NB4 (cell line): ENCODE results near the gene IFIT1B.

Experiments
- MYC ChIP-seq: IDR thresholded peaks from 2 replicates; pipeline ENCODE4 v1.6.1; 2011; ENCODE audit warnings: low read depth, low read length
- POLR2A ChIP-seq: IDR thresholded peaks from 2 replicates; pipeline ENCODE4 v1.6.1; 2011; ENCODE audit warnings: mild to moderate bottlenecking; ENCODE audit not compliant: insufficient read length; ENCODE audit errors: extremely low read depth
- TF ChIP-seq, protein P1 (sequence below): IDR thresholded peaks from one replicate; pipeline ENCODE4 v1.5.1; 2012; ENCODE audit warnings: low read depth, low read length
- TF ChIP-seq, protein P2 (sequence below): IDR thresholded peaks from 2 replicates; pipeline ENCODE4 v1.6.1; 2011; ENCODE audit warnings: low read depth, low read length

DNA sequence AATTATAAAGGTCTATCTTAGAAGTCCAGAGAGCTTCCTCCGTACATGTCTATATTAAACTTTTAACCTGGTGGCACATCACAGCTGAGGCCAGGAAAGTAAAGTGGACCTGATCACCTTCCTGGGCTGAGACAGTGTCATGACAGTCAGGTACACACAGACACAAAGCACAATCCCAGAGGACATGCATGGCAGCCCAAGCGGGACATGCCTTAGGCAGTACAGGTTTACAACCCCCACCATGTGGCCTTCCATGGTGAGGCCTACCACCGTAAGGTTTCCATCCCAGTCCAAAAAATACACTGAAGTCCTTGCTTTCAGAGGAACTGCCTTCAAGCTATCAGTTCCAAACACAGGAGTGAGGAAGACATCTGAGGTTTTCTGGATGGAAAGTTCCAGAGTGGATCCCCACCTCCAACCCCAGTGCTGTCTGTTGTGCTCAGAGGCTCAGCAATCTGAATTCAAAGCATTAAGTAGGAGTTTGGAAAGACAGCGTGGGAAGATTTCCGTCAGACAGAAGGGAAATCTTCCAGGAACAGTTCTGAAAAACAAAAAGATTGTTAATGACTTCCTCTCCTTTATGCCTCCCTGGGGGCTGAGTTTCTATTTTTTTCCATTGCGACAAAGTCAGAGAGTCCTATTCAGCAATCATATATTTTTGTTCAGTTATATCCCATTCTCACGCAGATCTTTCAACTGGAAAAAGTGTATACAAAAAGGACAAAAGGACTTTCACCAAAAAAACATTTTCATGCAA lies 30.0 kb upstream of the IFIT1B start:
- TF ChIP-seq, protein P1, sequence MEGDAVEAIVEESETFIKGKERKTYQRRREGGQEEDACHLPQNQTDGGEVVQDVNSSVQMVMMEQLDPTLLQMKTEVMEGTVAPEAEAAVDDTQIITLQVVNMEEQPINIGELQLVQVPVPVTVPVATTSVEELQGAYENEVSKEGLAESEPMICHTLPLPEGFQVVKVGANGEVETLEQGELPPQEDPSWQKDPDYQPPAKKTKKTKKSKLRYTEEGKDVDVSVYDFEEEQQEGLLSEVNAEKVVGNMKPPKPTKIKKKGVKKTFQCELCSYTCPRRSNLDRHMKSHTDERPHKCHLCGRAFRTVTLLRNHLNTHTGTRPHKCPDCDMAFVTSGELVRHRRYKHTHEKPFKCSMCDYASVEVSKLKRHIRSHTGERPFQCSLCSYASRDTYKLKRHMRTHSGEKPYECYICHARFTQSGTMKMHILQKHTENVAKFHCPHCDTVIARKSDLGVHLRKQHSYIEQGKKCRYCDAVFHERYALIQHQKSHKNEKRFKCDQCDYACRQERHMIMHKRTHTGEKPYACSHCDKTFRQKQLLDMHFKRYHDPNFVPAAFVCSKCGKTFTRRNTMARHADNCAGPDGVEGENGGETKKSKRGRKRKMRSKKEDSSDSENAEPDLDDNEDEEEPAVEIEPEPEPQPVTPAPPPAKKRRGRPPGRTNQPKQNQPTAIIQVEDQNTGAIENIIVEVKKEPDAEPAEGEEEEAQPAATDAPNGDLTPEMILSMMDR, result no peak
- TF ChIP-seq MYC (no peak), POLR2A (no peak)
- TF ChIP-seq, protein P2, sequence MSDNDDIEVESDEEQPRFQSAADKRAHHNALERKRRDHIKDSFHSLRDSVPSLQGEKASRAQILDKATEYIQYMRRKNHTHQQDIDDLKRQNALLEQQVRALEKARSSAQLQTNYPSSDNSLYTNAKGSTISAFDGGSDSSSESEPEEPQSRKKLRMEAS, result no peak
